ENCODE data around the gene SSU72. TPM values are rescaled to one million over a fixed set of nuclear protein-coding genes. Genes with fewer than 3 reads are reported as not detected.

The SSU72 gene
- total RNA-seq, 1 donor from 2014 or later: 134 TPM

- H3K27ac Mint-ChIP-seq (ENCODE audit: unreplicated experiment): no peak overlapping the region
- peaks cover 4% of the 10 kb centered on the region for H3K27me3 Mint-ChIP-seq (ENCODE audit: low read depth)
- peaks cover 5% of the 10 kb centered on the region for H3K36me3 Mint-ChIP-seq (ENCODE audit: low read depth)
- no peak for DNase-seq (ENCODE audit: low read depth, low spot score)
- no peak overlapping the region for H3K4me3 Mint-ChIP-seq
- no peaks in the 10 kb centered on the region for H3K9me3 Mint-ChIP-seq
- peaks cover 9% of the 10 kb centered on the region for H3K4me1 Mint-ChIP-seq
- no peak for TF ChIP-seq CTCF (conservative IDR thresholded peaks at IDR 0.05)
Measured at GRCh38 chr1:1543706-1544099, 31.0 kb downstream of the SSU72 start.

- no peak for TF ChIP-seq CTCF (conservative IDR thresholded peaks at IDR 0.05)
- Mint-ChIP-seq H3K27me3 (ENCODE audit: low read depth) (peaks cover 6% of the 10 kb centered on the region), H3K27ac (ENCODE audit: unreplicated experiment) (no peak overlapping the region), H3K4me3 (peak overlapping the region; percentile 49), H3K36me3 (ENCODE audit: low read depth) (peaks cover 5% of the 10 kb centered on the region), H3K4me1 (peaks cover 11% of the 10 kb centered on the region), H3K9me3 (no peaks in the 10 kb centered on the region)
- no peak for DNase-seq (ENCODE audit: low read depth, low spot score)
Measured at GRCh38 chr1:1542766-1543705, 31.6 kb downstream of the SSU72 start.

GRCh38 chr1:1541956-1542765 is 32.5 kb downstream of the SSU72 start:
- no peak for DNase-seq (ENCODE audit: low read depth, low spot score)
- H3K4me1 Mint-ChIP-seq: peaks cover 11% of the 10 kb centered on the region
- peak overlapping the region; percentile 83 for H3K4me3 Mint-ChIP-seq
- no peak for TF ChIP-seq CTCF (conservative IDR thresholded peaks at IDR 0.05)
- H3K27ac Mint-ChIP-seq (ENCODE audit: unreplicated experiment): no peak overlapping the region
- peaks cover 8% of the 10 kb centered on the region for H3K27me3 Mint-ChIP-seq (ENCODE audit: low read depth)
- peaks cover 7% of the 10 kb centered on the region for H3K36me3 Mint-ChIP-seq (ENCODE audit: low read depth)
- no peaks in the 10 kb centered on the region for H3K9me3 Mint-ChIP-seq

GRCh38 chr1:1540818-1541628 is 33.6 kb downstream of the SSU72 start:
- TF ChIP-seq CTCF (conservative IDR thresholded peaks at IDR 0.05): no peak
- Mint-ChIP-seq H3K27me3 (ENCODE audit: low read depth) (peaks cover 8% of the 10 kb centered on the region), H3K36me3 (ENCODE audit: low read depth) (peaks cover 7% of the 10 kb centered on the region), H3K4me3 (peak overlapping the region; percentile 83), H3K4me1 (peaks cover 11% of the 10 kb centered on the region), H3K27ac (ENCODE audit: unreplicated experiment) (peak overlapping the region; percentile 27), H3K9me3 (no peaks in the 10 kb centered on the region)
- no peak for DNase-seq (ENCODE audit: low read depth, low spot score)
